Left ventricle myocardium superior (tissue), 1 donor: ENCODE measurements around the gene CAMK2A. TPM values are rescaled to one million over a fixed set of nuclear protein-coding genes. Genes with fewer than 3 reads are reported as not detected.

Source experiments
- ATAC-seq: fragments of 200-7000 bp; cut with Tn5 transposase; one replicate; pipeline ENCODE4 v1.9.1; 2020; ENCODE audit warnings: mild to moderate bottlenecking, moderate library complexity
- DNase-seq: peaks from one replicate; pipeline ENCODE4 v3.0.0-alpha.2; 2020
- intact Hi-C: fragments of 100-400 bp; cut with micrococcal nuclease; formaldehyde crosslinking; loops from one replicate; pipeline ENCODE4 v1.11.0; 2022
- total RNA-seq: library from RNA; stranded (reverse); fragmentation: NEBNext Ultra II Directional; extraction: Animal tissue kit (Norgen Biotek cat#: 25700); gene quantifications from one replicate; pipeline ENCODE4 v1.2.1, GENCODE V29; 2021
- donor health status: DM: no; HTN: yes; CAD: no; lungs with severe emphysema.

CAMK2A gene
- total RNA-seq, 1 donor from 2014 or later, result 16.6 TPM

GRCh38 chr5:150288361-150288760, 1.2 kb downstream of the CAMK2A start:
- intact Hi-C loops, result no loop called here
- ATAC-seq, result no peak
- no peak for DNase-seq

DNA sequence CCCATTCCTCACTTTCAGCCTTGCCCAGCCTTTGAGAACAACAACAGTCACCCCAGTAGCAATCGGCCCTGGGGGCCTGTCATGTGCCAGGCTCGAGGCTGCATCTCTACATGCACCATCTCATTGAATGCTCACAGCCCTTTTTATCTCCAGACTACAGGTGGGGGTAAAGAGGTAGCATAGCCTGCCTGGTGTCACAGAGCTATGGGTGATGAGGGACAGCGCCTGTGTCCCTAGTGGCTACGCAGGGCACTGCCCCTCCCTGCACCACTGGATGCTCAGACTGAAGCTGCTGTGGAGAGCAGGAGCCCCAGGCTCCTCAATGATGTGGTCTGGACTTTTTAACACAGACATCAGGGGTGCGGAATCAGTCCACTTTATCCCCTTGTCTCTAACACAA, 2.8 kb downstream of the CAMK2A start:
- intact Hi-C loops, result no loop called here
- no peak for DNase-seq

DNA sequence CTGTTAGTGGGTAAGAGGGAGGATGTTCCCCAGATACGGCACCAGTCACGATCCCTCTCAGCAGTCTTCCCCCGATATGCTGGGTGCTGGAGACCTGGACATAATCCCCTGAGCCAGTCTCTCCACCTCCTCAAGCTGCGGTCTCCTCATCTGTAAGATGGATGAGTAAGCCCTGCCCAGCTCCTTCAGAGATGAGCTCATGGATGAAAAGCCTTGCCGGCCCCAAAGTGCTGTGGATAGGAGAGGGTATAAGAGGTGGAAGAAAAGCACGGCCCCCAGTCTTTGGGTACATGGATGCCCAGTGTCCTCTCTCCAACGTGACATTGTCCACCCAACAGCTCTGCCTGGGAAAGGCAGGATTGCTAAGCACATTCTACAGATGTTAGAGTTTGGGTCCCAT, 4.5 kb downstream of the CAMK2A start:
- no peak for ATAC-seq
- no peak for DNase-seq
- intact Hi-C loops, result no loop called here

More for the DNA sequence above, 2.8 kb downstream of the CAMK2A start:
- peak; percentile 40 for ATAC-seq

DNA sequence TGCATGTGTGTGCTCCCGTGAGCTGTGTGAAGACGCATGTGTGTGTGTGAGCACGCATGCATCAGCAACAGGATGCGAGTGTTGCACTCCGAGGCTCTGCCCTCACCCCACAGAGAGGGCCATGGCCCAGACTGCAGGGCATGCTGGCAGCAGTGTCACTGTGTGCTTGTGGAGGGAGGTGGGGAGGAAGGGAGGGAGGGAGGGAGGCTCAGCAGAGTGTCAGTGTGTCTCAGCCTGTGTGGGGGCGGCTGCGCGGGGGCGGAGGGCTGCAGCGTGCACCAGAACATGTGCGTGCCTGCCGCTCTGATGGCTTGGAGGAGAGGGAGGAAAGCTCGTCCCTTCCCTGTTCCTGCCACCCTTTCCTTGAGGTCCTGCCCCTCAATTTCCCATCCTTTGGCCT, 5.3 kb downstream of the CAMK2A start:
- intact Hi-C loops, result no loop called here
- DNase-seq (peak; percentile 8), ATAC-seq (no peak)

GRCh38 chr5:150283904-150284303, 5.7 kb downstream of the CAMK2A start:
- no peak for ATAC-seq
- no peak for DNase-seq
- intact Hi-C loops, result no loop called here

- intact Hi-C loops, result no loop called here
These were observed 7.6 kb downstream of the CAMK2A start for GRCh38 chr5:150281987-150282386.

DNA sequence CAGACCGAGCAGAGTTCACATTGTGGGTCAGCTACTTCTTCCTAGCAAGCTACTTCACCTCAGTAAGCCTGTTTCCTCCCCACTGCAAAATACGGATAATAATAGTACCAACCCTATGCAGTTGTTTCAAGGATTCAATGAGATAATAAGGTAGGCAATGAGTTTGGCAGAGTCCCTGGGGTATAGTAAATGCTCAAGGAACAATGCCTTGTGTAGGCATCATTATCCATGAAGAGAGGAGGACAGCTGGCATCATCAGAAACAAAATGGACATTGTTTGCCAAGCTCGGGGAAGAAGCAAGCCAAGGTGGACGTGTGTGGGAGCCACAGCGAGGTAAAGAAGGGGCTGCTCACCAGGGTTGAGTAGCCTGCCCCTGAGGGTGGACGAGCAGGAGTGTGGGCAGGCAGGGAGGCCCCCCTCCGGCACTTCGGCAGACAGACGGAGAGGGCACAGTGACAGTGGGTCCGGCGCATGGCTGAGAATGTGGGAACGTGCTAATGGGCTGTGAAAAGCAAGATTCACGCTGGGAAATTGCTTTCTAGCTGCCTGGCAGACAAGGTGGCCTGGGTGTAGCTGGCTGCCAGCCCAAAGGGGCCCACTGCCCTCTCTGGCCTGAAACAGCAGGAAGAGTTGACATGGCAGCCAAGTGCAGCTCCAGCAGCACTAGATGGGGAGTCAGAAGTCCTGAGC, 10.1 kb downstream of the CAMK2A start:
- ATAC-seq (no peak), DNase-seq (no peak)
- intact Hi-C loops, result no loop called here

More at GRCh38 chr5:150281987-150282386, 7.6 kb downstream of the CAMK2A start:
- DNase-seq (no peak), ATAC-seq (no peak)

- no peak for DNase-seq
- no peak for ATAC-seq
- intact Hi-C loops, result no loop called here
These were observed 10.7 kb downstream of the CAMK2A start for GRCh38 chr5:150278916-150279315.

GRCh38 chr5:150278046-150278730, 11.4 kb downstream of the CAMK2A start:
- intact Hi-C loops, result no loop called here
- DNase-seq, result no peak
- ATAC-seq, result no peak

GRCh38 chr5:150277043-150277442, 12.5 kb downstream of the CAMK2A start:
- intact Hi-C loops, result no loop called here

DNA sequence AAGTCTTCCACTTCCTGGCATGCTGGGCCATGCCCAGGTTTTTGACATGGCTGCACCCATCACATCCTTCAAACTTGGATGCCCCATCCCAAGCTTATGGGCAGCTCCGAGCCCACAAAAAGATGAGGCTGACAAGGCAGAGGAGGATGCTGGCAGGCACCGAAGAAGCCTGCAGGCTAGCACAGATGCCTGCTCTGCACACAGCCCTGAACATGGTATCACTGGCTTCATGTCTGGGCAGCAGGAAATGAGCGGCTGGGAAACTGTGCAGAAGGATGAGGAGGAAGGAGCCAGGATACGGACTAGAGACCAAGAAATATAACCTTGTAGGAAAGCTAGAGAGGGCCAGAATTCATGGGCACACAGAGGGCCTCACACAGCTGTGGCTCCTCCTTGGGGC, 14.8 kb downstream of the CAMK2A start:
- intact Hi-C loops, result no loop called here
- DNase-seq (no peak), ATAC-seq (no peak)

More at GRCh38 chr5:150277043-150277442, 12.5 kb downstream of the CAMK2A start:
- DNase-seq (no peak), ATAC-seq (no peak)

DNA sequence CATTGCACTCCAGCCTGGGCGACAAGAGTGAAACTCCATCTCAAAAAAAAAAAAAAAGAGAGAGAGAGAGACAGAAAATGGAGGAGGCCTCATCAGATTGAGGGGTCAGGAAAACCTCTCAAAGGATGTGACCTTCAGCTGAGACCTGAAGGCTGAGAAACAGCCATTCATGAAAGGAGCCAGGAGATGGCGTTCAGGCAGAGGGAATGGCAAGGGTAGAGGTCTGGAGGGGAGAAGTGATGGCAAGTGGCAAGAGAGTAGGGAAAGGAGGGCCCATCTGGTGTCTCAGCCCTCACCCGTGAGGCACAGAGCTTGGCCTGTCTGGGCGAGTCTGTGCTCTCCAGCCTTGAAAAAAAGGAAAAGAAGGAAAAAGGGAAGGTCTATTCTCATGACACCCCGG, 17.0 kb downstream of the CAMK2A start:
- intact Hi-C loops, result no loop called here
- ATAC-seq (peak; percentile 38), DNase-seq (no peak)

GRCh38 chr5:150271923-150272322, 17.6 kb downstream of the CAMK2A start:
- ATAC-seq, result no peak
- intact Hi-C loops, result no loop called here

DNA sequence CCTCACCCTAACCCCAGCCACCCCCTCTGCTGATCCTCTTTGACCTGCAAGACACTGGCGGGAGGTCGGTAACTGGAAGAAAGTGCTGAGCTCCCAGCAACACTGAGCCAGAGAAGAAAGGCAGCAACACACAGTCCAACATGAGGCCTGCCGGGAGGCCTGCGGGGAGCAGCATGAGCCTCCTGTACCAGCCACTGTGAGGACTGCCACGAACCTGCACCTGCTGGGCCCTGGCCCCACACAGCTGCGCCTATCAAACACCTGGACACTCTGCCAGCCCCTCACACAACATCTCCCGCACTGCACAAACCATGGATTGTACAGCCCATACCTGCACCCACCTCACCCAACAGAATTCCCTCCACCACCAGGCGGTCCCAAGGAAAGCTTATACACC, 18.3 kb downstream of the CAMK2A start:
- ATAC-seq, result no peak
- intact Hi-C loops, result no loop called here

More at GRCh38 chr5:150271923-150272322, 17.6 kb downstream of the CAMK2A start:
- no peak for DNase-seq

DNA sequence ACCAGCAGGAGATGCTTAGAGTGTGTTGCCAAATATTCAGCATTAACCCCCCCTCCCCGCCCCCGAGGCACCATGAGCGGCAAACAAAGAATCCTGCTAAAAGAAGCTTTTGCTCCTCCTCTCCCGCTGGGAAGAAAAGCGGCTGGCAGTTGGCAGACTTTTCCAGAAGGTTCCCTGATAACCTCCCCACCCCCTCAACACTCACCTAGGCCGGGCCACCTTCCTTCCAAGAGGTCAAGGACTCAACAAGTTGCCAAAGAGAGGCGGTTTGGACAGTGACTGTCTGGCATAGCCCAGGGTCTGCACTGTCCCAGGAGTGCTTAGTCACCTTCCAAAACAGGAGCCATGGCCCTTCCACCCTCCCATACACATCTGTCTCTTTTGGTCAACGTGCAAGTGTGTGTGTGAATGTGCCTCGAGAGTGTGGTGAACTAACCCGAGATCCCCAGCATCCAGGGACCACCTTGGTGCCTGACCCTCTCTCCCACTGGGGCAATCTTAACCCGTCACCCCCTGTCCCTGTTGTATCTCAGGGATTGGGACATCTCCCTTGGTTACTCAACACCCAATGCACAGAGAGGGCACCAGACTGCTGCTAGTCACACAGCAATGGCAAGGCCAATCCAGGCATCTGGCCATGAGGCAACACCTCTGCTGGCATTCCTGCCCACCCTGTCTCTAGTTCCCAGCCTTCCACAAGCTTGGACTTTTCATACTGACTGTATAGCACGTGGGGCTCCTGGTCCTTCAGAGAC, 18.9 kb downstream of the CAMK2A start:
- ATAC-seq (no peak), DNase-seq (no peak)
- intact Hi-C loops, result no loop called here

More for the DNA sequence above, 18.3 kb downstream of the CAMK2A start:
- no peak for DNase-seq

DNA sequence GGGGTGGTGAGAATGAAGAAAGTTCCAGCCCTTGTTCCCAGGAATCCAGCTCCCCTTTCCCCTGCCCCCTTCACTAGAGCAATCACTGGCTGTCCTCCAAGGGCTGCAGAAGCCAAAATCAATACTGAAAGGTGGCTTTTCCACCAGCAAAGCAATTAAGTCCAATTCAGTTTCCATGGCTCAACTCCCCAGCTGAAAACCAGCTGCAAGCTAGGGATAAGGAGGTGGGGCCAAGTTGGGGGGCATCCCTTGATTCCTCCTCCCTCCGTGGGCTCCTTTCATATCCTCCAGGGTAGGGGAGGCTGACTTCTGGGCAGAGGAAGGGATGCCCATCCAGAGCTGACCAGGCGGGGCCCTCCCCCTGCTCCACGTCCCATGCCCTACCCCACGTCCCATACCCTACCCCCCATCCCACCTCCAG, 22.7 kb downstream of the CAMK2A start:
- ATAC-seq (no peak), DNase-seq (no peak)
- intact Hi-C loops, result no loop called here

DNA sequence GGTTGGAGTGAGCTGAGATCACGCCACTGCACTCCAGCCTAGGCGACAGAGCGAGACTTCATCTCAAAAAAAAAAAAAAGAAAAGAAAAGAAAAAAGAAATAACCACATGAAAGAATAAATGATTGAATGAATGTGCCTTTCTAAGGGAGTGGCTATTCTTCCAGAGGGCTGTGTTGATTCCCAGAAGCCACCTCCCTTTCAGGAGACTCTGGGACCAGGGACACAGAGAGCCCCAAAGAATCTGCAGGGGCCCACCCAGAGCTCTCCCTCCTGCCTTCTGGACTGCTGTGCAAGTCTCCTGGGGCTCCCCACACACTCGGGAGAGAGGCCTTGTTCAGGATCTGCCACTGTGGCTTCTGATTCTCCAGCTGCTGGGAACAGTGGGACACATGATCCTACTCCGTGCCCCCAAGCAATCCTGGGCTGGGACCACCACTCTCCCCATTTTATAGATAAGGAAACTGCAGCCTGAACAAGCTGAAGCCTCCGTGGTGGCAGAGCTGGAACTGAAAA, 23.6 kb downstream of the CAMK2A start:
- ATAC-seq (no peak), DNase-seq (no peak)
- intact Hi-C loops, result no loop called here

DNA sequence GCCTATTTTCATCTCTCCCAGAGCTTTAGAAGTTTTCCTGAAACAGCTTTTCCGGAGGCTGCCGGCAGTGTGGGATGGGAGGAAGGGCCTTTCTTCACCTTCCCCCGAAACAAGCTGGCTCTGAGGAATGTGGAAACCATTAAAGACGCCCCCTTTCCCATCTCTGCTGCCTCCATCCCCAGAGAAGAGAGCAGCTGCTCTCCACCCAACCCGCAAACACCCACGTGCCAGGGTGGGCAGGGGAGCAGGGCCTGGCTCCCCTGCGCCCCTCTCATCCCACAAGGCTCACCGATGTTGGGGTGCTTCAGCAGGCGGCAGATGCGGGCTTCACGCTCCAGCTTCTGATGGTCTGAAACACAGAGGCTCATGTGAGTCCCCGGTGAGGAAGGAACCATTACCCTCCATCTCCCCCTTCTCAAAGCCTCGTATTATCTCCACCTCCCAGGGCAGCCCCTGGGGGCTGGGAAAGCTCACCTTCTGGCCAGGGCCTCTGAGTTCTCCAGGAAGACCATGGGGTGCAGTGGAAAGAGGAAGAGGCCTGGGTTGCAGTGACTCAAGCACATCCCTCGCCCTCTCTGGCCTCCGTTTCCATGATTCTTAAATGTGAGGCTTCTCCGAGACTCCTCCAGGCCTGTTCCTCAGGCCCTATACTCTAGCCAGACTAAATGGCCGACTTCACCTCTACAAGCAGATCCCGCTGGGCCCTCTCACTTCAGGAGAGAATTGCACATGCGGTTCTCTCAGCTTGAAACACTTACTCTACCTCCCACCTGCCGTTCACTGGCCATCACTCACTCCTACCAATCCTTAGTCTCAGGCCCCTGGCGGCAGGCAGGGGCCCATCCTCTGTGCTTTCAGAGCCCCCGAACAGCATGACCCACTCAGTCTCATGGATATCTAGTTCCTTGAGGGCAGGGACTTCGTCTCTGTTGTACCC, 24.6 kb downstream of the CAMK2A start:
- ATAC-seq (no peak), DNase-seq (no peak)
- intact Hi-C loops, result no loop called here
